GM12865 (cell line): ENCODE measurements around the gene SLC35F4.
"Not testable (repeated sequence)": the region's sequence is repeated elsewhere in the genome, so short reads cannot be mapped to it uniquely, and the experiment has no call there.

Source experiments
- DNase-seq: peaks from one replicate; pipeline ENCODE4 v3.0.0; 2010; ENCODE audit warnings: low read depth
- H3K4me3 ChIP-seq: 2 replicates; pipeline ENCODE4 v1.5.1; 2011; ENCODE audit warnings: mild to moderate bottlenecking, low read depth, low read length, control low read depth
- TF ChIP-seq, protein P1 (sequence below): IDR thresholded peaks from 2 replicates; pipeline ENCODE4 v1.5.1; 2011; ENCODE audit warnings: low read length, control low read depth, low read depth, inconsistent platforms; ENCODE audit not compliant: insufficient read depth; ENCODE audit errors: missing control alignments

The SLC35F4 gene

GRCh38 chr14:57869617-57870016 lies 3.7 kb upstream of the SLC35F4 start:
- H3K4me3 ChIP-seq = no peak overlapping the region
- TF ChIP-seq, protein P1, sequence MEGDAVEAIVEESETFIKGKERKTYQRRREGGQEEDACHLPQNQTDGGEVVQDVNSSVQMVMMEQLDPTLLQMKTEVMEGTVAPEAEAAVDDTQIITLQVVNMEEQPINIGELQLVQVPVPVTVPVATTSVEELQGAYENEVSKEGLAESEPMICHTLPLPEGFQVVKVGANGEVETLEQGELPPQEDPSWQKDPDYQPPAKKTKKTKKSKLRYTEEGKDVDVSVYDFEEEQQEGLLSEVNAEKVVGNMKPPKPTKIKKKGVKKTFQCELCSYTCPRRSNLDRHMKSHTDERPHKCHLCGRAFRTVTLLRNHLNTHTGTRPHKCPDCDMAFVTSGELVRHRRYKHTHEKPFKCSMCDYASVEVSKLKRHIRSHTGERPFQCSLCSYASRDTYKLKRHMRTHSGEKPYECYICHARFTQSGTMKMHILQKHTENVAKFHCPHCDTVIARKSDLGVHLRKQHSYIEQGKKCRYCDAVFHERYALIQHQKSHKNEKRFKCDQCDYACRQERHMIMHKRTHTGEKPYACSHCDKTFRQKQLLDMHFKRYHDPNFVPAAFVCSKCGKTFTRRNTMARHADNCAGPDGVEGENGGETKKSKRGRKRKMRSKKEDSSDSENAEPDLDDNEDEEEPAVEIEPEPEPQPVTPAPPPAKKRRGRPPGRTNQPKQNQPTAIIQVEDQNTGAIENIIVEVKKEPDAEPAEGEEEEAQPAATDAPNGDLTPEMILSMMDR = no peak
- no peak for DNase-seq

- H3K4me3 ChIP-seq = no peak overlapping the region
- TF ChIP-seq, protein P1 = no peak
- DNase-seq = no peak
Measured at GRCh38 chr14:57866199-57866705, 360 bp upstream of the SLC35F4 start.

DNA sequence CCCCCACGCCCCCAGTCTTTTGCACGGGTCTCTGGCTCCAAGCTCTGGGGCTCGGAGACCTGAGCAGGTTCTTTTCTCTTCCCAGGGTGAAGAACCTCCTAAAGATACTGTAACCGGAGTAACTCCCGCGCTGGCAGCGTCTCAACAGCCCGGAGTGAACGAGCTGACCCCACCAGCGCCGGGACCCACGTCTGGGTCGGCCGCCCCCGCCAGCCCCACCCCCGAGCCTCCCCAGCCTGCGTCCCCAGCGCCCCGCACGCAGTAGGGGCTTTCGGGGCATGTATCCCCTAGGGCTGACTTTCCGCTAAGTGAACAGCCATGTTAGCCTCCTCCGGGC lies 858 bp downstream of the SLC35F4 start:
- DNase-seq = no peak
- H3K4me3 ChIP-seq = no peak overlapping the region
- TF ChIP-seq, protein P1 = no peak

- H3K4me3 ChIP-seq = no peak overlapping the region
Measured at GRCh38 chr14:57864659-57865058, 1.2 kb downstream of the SLC35F4 start.

GRCh38 chr14:57863471-57863870 lies 2.4 kb downstream of the SLC35F4 start:
- TF ChIP-seq, protein P1 = no peak
- H3K4me3 ChIP-seq = no peak overlapping the region
- DNase-seq = no peak

More at GRCh38 chr14:57864659-57865058, 1.2 kb downstream of the SLC35F4 start:
- TF ChIP-seq, protein P1 = no peak
- no peak for DNase-seq

DNA sequence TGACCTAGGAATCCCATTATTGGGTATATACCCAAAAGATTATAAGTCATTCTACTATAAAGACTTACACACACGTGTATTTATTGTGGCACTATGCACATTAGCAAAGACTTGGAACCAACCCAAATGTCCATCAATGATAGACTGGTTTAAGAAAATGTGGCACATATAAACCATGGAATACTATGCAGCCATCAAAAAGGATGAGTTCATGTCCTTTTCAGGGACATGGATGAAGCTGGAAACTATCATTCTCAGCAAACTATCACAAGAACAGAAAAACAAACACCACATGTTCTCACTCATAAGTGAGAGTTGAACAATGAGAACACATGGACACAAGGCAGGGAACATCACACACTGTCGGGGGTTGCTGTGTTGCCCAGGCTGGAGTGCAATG lies 10.2 kb downstream of the SLC35F4 start:
- H3K4me3 ChIP-seq, DNase-seq: not testable (repeated sequence)

- TF ChIP-seq, protein P1 = no peak
- DNase-seq = no peak
Measured at GRCh38 chr14:57854571-57854970, 11.3 kb downstream of the SLC35F4 start.

More at GRCh38 chr14:57854571-57854970, 11.3 kb downstream of the SLC35F4 start:
- no peak overlapping the region for H3K4me3 ChIP-seq
